Mucosa of stomach (tissue), 1 donor: ENCODE data around the gene MS4A13.

ENCODE experiments used
- H3K27me3 ChIP-seq: one replicate; pipeline ENCODE4 v1.7.0; 2013; ENCODE audit warnings: mild to moderate bottlenecking, low read length; ENCODE audit not compliant: control insufficient read depth, insufficient read depth
- H3K36me3 ChIP-seq: one replicate; pipeline ENCODE4 v1.7.0; 2013; ENCODE audit warnings: low read length; ENCODE audit not compliant: control insufficient read depth, insufficient read depth
- H3K4me1 ChIP-seq: one replicate; pipeline ENCODE4 v1.7.0; 2013; ENCODE audit warnings: mild to moderate bottlenecking, low read length; ENCODE audit not compliant: control insufficient read depth, insufficient read depth
- H3K4me3 ChIP-seq: one replicate; pipeline ENCODE4 v1.7.0; 2013; ENCODE audit warnings: low read length
- H3K9ac ChIP-seq: one replicate; pipeline ENCODE4 v1.7.0; 2013; ENCODE audit warnings: mild to moderate bottlenecking, low read length, moderate library complexity
- H3K9me3 ChIP-seq: one replicate; pipeline ENCODE4 v1.7.0; 2013; ENCODE audit warnings: mild to moderate bottlenecking, low read length, moderate library complexity; ENCODE audit not compliant: control insufficient read depth
- donor health status: Pancreatic carcinoma.

MS4A13 gene

DNA sequence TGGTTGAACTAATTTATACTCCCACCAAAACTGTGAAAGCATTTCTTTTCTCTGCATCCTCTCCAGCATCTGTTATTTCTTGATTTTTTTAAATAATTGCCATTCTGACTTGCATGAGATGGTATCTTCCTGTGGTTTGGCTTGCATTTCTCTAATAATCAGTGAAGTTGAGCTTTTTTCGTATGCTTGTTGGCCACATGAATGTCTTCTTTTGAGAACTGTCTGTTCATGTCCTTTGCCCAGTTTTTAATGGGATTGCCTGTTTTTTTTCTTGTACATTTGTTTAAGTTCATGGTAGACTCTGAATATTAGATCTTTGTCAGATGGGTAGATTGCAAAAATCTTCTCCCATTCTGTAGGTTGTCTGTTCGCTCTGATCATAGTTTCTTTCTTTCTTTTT, 46.1 kb downstream of the MS4A13 start:
- H3K36me3 ChIP-seq = no peaks in the 10 kb centered on the region
- no peak overlapping the region for H3K4me3 ChIP-seq
- H3K9ac ChIP-seq = no peak overlapping the region
- H3K27me3 ChIP-seq = no peaks in the 10 kb centered on the region
- H3K4me1 ChIP-seq = no peaks in the 10 kb centered on the region
- no peaks in the 10 kb centered on the region for H3K9me3 ChIP-seq

DNA sequence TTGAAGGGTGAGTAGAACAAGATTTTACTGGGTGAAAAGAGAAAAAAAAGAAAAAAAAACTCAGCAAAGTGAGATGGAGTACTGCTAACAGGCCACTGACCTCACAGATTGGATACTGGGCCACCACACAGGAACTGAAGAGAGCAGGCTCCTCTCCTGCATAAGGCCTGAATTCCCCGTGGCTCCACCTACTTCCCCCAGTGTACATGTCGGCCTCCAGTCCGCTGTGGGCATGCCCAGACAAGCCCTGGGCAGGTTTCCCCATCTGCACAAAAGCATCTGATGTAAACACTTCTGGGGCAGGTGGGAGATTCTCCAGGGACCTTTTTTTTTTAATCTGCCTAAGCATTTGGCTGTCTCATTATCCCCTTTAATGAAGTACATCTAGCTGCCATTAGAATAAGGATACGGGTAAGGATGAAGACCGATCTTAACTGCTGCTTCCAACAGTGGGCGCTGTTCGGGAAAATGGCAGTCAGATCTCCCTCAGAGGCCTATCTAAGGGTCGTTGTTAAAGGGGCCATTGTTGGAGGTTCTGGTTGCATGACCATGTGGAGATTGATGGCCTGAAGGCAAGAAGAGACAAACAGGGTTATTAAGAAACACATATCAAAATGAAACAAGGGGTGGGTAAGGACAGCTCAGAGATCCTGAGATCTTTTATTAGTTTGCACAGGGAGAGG, 48.5 kb downstream of the MS4A13 start:
- no peaks in the 10 kb centered on the region for H3K27me3 ChIP-seq
- H3K9me3 ChIP-seq = no peaks in the 10 kb centered on the region
- H3K4me3 ChIP-seq = no peak overlapping the region
- no peaks in the 10 kb centered on the region for H3K36me3 ChIP-seq
- H3K9ac ChIP-seq = no peak overlapping the region
- no peaks in the 10 kb centered on the region for H3K4me1 ChIP-seq

DNA sequence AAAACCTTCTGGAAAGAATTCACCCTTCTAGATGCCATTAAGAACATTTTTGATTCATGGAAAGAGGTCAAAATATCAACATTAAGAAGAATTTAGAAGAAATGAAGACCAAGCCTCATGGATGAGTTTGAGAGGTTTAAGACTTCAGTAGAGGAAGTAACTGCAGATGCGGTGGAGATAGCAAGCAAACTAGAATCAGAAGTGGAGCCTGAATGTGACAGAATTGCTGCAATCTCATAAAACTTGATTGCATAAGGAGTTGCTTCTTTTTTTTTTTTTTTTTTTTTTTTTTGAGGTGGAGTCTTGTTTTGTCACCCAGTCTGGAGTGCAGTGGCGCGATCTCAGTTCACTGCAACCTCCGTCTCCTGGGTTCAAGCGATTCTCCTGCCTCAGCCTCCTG, 51.6 kb downstream of the MS4A13 start:
- H3K9me3 ChIP-seq = no peaks in the 10 kb centered on the region
- no peaks in the 10 kb centered on the region for H3K36me3 ChIP-seq
- H3K27me3 ChIP-seq = no peaks in the 10 kb centered on the region
- no peak overlapping the region for H3K4me3 ChIP-seq
- H3K9ac ChIP-seq = no peak overlapping the region
- H3K4me1 ChIP-seq = no peaks in the 10 kb centered on the region

DNA sequence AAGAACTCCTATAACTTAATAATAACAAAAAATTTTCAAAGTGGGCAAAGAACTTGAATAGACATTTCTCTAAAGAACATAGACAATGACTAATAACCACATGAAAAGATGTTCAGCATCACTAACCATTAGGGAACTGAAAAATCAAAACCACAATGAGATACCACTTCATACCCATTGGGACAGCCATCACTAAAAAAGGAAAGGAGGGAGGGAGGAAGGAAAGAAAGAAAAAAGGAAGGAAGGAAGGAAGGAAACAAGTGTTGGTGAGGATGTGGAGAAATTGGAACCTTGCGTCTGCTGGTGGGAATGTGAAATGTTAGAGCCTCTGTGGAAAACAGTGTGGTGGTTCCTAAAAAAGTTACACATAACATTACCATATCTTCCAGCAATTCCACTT, 55.8 kb downstream of the MS4A13 start:
- H3K9me3 ChIP-seq = no peaks in the 10 kb centered on the region
- H3K36me3 ChIP-seq = no peaks in the 10 kb centered on the region
- no peaks in the 10 kb centered on the region for H3K4me1 ChIP-seq
- H3K27me3 ChIP-seq = no peaks in the 10 kb centered on the region
- no peak overlapping the region for H3K9ac ChIP-seq
- H3K4me3 ChIP-seq = no peak overlapping the region

DNA sequence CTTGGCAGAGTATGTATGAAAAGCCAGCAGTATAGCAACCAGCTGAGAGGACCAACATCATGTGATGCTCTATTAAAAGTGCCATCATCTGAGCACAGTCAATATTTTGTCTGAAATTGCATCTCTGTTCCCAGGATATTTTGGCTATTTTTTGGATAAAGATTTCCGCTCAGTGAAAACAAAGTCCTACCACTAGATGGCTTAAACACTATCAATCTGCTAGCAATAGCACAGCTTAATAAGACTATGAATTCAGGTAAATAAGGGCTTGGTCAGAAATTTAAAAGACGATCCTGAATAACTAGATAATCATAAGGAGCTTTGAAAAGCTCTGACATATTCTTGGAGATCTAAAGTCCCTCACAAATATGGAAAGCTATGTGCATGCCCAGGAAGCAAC, 74.4 kb downstream of the MS4A13 start:
- no peaks in the 10 kb centered on the region for H3K9me3 ChIP-seq
- no peaks in the 10 kb centered on the region for H3K27me3 ChIP-seq
- no peaks in the 10 kb centered on the region for H3K4me1 ChIP-seq
- no peak overlapping the region for H3K4me3 ChIP-seq
- H3K36me3 ChIP-seq = no peaks in the 10 kb centered on the region
- H3K9ac ChIP-seq = no peak overlapping the region
